ENCODE results near the gene CNGB1. TPM values are rescaled to one million over a fixed set of nuclear protein-coding genes. Genes with fewer than 3 reads are reported as not detected.

The CNGB1 gene
- total RNA-seq, 1 experiment from 2014 or later = 0.04 TPM

- DNase-seq (no peak), ATAC-seq (no peak)
- ChIA-PET CTCF (no interaction called here), POLR2A (ENCODE audit: unreplicated experiment) (no interaction called here)
- no peaks in the 10 kb centered on the region for H3F3A ChIP-seq (ENCODE audit: low read length, unreplicated experiment)
- H3K9ac ChIP-seq (ENCODE audit: low read length) = no peak overlapping the region
- H3K4me1 ChIP-seq (ENCODE audit: insufficient read depth, low read length) = no peaks in the 10 kb centered on the region
- BruUV-seq (replicated peaks) = no TSS peak
- no peak overlapping the region for H3K4me3 ChIP-seq (ENCODE audit: low read length)
- H3K27me3 ChIP-seq (ENCODE audit: low read length) = no peaks in the 10 kb centered on the region
- TF ChIP-seq EZH2 (IDR thresholded peaks at IDR 0.05; ENCODE audit: low read length, unreplicated experiment) (no peak), EZH2phosphoT487 (IDR thresholded peaks at IDR 0.05; ENCODE audit: borderline replicate concordance, low read length) (no peak), CTCF (conservative IDR thresholded peaks at IDR 0.05; ENCODE audit: low read depth, low read length) (no peak)
- H3K4me2 ChIP-seq (ENCODE audit: low read length) = no peak overlapping the region
- H3K9me3 ChIP-seq (ENCODE audit: low read length) = no peaks in the 10 kb centered on the region
- H3K27ac ChIP-seq (ENCODE audit: low read length) = no peak overlapping the region
- no peaks in the 10 kb centered on the region for H3K36me3 ChIP-seq (ENCODE audit: low read depth, low read length)
- no peak overlapping the region for H2AFZ ChIP-seq (ENCODE audit: low read length)
- no peaks in the 10 kb centered on the region for H3K79me2 ChIP-seq (ENCODE audit: low read length)
- intact Hi-C loops (cut with micrococcal nuclease) = no loop called here
- H3K9me2 ChIP-seq (replicated peaks; ENCODE audit: low read length) = no peaks in the 10 kb centered on the region
- H4K20me1 ChIP-seq (ENCODE audit: low read length) = no peaks in the 10 kb centered on the region
Measured at GRCh38 chr16:57910696-57911095, 60.2 kb downstream of the CNGB1 start.

GRCh38 chr16:57908409-57908987 lies 62.4 kb downstream of the CNGB1 start:
- Histone ChIP-seq H3K9ac (ENCODE audit: low read length) (no peak overlapping the region), H3K4me2 (ENCODE audit: low read length) (no peak overlapping the region), H3F3A (ENCODE audit: low read length, unreplicated experiment) (no peaks in the 10 kb centered on the region), H3K27me3 (ENCODE audit: low read length) (no peaks in the 10 kb centered on the region), H3K9me2 (replicated peaks; ENCODE audit: low read length) (no peaks in the 10 kb centered on the region), H3K9me3 (ENCODE audit: low read length) (no peaks in the 10 kb centered on the region), H4K20me1 (ENCODE audit: low read length) (no peaks in the 10 kb centered on the region), H3K79me2 (ENCODE audit: low read length) (no peaks in the 10 kb centered on the region), H3K4me3 (ENCODE audit: low read length) (no peak overlapping the region), H3K27ac (ENCODE audit: low read length) (no peak overlapping the region), H2AFZ (ENCODE audit: low read length) (no peak overlapping the region), H3K4me1 (ENCODE audit: insufficient read depth, low read length) (no peaks in the 10 kb centered on the region), H3K36me3 (ENCODE audit: low read depth, low read length) (no peaks in the 10 kb centered on the region)
- no TSS peak for BruUV-seq (replicated peaks)
- intact Hi-C loops (cut with micrococcal nuclease) = no loop called here
- ATAC-seq (no peak), DNase-seq (no peak)
- POLR2A ChIA-PET (ENCODE audit: unreplicated experiment) = no interaction called here
- CTCF ChIA-PET = no interaction called here
- TF ChIP-seq CTCF (conservative IDR thresholded peaks at IDR 0.05; ENCODE audit: low read depth, low read length) (no peak), EZH2phosphoT487 (IDR thresholded peaks at IDR 0.05; ENCODE audit: borderline replicate concordance, low read length) (no peak), EZH2 (IDR thresholded peaks at IDR 0.05; ENCODE audit: low read length, unreplicated experiment) (no peak)

- no peaks in the 10 kb centered on the region for H3K79me2 ChIP-seq (ENCODE audit: low read length)
- H3K9me2 ChIP-seq (replicated peaks; ENCODE audit: low read length) = no peaks in the 10 kb centered on the region
- H2AFZ ChIP-seq (ENCODE audit: low read length) = no peak overlapping the region
- no TSS peak for BruUV-seq (replicated peaks)
- no peaks in the 10 kb centered on the region for H3F3A ChIP-seq (ENCODE audit: low read length, unreplicated experiment)
- no peaks in the 10 kb centered on the region for H3K27me3 ChIP-seq (ENCODE audit: low read length)
- ChIA-PET CTCF (no interaction called here), POLR2A (ENCODE audit: unreplicated experiment) (no interaction called here)
- no peaks in the 10 kb centered on the region for H4K20me1 ChIP-seq (ENCODE audit: low read length)
- H3K36me3 ChIP-seq (ENCODE audit: low read depth, low read length) = no peaks in the 10 kb centered on the region
- no peak overlapping the region for H3K4me2 ChIP-seq (ENCODE audit: low read length)
- no peaks in the 10 kb centered on the region for H3K9me3 ChIP-seq (ENCODE audit: low read length)
- no peak overlapping the region for H3K4me3 ChIP-seq (ENCODE audit: low read length)
- TF ChIP-seq EZH2phosphoT487 (IDR thresholded peaks at IDR 0.05; ENCODE audit: borderline replicate concordance, low read length) = no peak
- no peak for TF ChIP-seq CTCF (conservative IDR thresholded peaks at IDR 0.05; ENCODE audit: low read depth, low read length)
- no peak for TF ChIP-seq EZH2 (IDR thresholded peaks at IDR 0.05; ENCODE audit: low read length, unreplicated experiment)
- DNase-seq (no peak), ATAC-seq (no peak)
- intact Hi-C loops (cut with micrococcal nuclease) = no loop called here
- H3K27ac ChIP-seq (ENCODE audit: low read length) = no peak overlapping the region
- no peak overlapping the region for H3K9ac ChIP-seq (ENCODE audit: low read length)
- H3K4me1 ChIP-seq (ENCODE audit: insufficient read depth, low read length) = no peaks in the 10 kb centered on the region
Measured at GRCh38 chr16:57906382-57907316, 64.3 kb downstream of the CNGB1 start.

Measured in PC-3 (cell line).